CD4-positive, alpha-beta T cell treated with Interleukin-17A for 1 hour (primary cell): ENCODE data around the gene CRYGS.
"Not testable (repeated sequence)": the region's sequence is repeated elsewhere in the genome, so short reads cannot be mapped to it uniquely, and the experiment has no call there.

Experiments
- DNase-seq: peaks from one replicate; pipeline ENCODE4 v3.0.0-alpha.2; 2020

The CRYGS gene

DNA sequence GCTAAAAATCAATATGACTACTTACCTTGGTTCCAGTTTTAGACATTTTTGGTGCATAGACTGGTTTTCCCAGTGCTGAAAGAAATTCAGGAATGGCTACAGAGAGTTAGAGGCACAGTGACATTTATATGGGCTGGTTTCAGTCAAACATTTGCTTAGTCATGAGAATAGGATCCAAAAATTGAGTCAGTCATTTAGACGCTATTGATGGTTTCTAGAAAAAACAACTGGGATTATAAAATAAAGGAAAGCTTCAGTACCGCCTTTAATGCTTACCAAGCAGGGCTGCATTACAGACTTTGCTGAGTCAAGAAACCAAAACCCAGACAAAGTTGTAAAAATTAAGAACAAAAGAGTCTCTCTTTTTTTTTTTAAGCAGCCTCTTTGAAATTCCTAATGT, at the start of gene CRYGS:
Gene CRYGS, minus strand, starts transcription at position 100 of the 400 bp plus-strand sequence. Its CDS starts 54 bp downstream, at position 46.
- DNase-seq: no peak

DNA sequence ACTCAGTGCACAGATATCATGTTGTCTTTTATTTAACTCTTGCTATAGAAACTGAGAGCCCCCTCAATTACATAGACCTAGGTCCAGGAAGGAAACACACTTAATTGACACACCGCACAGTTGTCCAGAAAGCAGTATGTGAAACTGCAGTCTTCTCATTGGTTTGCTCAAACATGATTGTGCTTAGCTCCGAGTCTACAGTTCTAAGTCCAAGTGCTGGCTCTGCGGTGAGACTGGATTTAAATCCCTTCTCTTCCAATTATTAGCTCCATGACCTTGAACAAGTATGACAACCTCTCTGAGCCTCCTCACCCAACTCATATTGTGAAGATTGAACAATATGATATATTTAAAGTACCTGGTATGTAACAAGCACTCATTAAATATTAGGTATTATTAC, 49.7 kb upstream of the CRYGS start:
- DNase-seq: no peak

DNA sequence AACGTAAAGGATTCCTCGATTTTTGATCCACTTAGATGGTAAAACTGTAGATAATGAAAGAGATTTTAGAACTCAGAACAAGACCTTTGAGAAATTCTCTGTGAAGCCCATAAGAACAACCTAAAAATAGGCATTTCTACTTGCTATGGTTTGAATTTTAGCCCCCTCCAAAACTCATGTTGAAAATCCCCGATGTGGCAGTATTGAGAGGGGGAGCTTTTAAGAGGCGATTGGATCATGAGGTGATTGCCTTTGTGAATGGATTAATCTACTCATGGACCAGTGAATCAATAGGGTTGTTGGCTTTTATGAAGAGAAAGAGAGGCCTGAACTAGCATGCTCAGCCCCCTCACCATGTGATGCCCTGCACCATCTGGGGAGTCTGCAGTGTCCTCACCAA, 48.5 kb upstream of the CRYGS start:
- no peak for DNase-seq

DNA sequence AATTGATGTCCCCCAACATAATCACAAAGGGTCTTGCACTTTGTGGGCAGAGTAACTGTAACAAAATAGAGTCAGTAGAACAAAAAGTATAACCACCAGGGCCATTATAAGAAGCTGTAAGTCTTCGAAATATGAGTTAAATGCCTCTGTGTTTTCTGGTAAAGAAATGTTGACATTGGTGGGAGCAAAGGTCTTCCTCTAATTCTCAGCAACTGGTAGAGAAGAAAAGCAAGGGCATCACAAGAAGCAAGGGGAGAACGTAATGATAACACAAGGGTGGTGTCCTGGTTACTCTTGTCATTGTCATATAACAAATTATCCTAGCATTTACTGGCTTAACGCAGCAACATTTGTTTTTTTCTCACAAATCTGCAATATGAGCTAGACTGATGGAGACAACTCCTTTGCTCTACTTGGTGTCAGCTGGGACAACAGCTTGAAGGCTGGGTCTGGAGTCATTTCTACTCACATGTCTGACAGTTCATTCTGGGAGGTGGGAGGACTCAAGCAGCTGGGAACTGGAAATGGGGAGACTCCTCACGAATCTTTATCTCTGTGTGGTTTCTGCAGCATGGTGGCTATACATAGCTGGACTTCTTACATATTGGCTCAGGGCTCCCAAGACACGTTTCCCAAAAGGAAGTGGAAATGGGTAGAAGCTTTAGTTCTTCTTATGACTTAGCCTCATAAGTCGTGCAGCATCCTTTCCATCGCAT, 46.6 kb upstream of the CRYGS start:
- no peak for DNase-seq

DNA sequence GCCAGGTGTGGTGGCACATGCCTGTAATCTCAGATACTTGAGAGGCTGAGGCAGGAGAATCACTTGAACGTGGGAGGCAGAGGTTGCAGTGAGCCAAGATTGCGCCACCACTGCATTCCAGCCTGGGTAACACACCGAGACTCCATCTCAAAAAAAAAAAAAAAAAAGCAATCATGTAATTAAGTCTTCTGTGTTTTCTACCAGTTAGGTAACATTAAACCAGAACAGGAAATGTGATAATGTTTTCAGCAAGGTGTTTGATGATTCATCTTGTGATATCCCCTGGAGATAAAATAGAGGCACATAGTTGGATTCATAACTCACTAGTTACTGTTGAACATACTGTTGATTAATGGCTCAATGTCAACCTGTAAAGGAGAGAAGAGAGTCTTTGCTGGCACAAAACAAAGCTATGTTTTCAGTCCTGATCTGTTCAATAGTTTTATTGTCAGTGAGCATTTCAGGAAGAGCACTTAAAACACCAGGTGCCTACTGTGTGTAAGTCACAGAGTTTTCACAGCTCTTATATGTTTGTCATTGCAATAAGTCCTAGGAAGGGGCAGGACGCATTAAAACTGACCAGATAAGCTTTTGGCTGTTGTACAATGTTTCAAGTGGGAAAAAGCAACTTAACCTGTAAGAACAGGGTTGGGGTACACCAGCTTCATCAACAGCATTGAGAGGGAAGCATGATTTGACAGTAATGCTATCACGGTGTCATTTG, 45.8 kb upstream of the CRYGS start:
- peak; percentile 40 for DNase-seq

DNA sequence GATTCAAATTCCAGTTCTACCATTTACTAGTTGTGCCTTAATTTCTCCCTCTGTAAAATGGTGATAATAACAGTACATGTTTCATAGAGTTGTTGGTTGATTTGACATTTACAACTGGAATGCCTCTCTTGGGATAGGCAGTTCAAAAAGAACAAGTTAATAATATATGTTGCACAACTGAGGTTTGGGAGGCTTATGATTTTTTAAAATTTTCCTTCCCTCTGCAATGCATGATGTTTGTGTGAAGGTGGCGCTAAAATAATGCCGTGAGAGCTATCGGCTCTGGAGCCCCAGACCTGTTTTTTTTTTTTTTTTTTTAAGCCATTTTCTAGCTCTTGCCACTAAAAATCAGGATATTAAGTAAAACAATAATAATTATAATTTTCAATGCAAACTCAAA, 44.9 kb upstream of the CRYGS start:
- DNase-seq: no peak

DNA sequence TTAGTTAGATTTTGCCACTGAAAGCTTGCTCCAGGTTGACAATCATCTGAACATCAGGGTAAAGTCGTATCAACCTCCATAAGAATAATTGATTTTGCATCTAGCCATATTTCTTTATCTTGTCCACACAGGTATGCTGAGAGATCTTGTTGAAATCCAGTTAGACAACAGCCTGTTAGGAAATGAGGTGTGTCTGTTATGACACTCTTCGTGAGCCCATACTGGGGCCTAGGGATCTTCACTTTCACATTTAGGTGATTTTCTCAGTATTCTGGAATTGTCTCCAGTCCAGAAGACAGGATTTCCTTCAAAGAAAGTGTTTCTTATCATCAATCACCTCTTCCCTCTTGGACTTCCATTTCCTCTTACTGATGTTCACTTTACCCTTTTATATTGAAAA, 44.5 kb upstream of the CRYGS start:
- DNase-seq: no peak

DNA sequence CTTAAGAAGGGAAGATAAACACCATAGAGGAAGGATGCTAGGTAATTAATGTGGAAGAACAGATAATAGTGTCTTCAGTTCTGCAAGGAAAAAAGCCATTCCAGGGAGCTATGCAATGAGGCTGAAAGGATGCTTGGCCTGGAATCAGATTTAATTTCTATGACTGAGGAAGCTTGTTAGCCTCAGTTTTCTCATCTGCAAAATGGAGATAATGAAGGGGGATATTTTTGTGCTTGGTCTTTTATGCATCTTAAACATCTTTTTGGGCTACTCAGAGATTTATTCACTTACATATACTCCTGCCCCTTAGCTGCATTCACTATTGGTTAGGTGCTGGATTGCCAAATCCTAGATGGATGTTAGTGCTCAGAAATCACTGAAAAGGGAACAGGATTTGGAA, 43.0 kb upstream of the CRYGS start:
- DNase-seq: no peak

DNA sequence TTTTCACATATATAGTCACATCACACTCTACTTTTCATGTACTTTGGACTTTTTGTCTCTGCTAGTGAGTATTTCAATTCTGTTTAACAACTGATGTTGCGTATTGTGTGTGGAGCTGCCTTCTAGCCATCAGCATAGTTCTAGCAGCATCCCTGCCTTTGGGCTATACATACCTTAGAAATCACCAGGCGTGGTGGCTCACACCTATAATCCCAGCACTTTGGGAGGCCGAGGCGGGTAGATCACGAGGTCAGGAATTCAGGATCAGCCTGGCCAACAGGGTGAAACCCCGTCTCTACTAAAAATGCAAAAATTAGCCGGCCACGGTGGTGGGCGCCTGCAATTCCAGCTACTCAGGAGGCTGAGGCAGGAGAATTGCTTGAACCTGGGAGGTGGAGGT, 42.1 kb upstream of the CRYGS start:
- not testable (repeated sequence) for DNase-seq

DNA sequence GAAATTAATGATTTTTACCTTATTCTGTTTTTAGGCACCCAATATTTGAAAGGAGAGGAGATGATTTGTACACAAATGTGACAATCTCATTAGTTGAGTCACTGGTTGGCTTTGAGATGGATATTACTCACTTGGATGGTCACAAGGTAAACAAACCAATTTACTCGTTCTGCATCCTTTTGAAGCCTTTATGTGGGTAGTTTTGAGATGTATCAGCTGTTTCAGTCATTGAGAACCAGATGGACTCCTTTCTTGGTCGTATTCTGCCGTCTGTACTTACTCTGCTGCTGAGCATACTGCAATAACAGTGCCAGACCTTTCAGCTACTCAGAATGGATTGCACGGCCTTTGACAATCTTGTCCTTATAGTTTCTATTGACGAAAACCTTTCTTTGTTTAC, 39.7 kb upstream of the CRYGS start:
- no peak for DNase-seq

DNA sequence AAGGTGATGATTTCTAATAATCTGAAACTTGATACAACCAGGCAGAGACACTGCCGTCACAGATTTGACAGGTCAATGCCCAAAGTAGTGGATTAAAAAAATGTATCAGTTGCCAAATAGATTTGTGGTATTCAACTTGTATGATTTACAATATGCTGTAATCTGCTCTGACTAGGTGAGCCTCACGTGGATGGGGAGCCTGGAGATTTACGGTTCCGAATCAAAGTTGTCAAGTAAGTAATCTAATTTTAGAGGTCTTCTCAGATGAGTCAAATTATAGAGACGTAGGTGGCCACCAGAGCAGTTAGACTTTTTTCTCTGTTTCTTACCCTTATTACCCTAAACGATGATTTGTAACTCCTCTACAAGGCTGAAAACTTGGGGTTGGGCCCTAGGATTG, 38.4 kb upstream of the CRYGS start:
- DNase-seq: no peak

DNA sequence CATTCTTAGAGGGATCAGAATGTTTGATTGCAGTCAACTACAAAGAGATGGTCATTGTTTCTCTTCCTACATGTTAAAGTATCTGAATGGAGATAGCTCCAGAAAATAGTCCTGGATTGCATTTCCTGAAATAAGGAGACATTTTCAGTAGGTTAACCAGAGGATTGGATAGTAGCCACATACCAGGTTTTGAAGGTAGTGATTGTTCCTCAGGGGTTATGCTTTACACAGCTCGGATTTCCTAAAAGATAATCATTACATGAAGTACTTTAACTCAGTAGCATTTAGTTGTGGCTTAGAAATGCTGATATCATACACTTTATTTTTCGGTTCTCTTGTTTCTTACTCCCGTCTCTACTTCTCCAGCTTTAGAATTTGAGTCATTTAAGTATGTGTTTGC, 36.6 kb upstream of the CRYGS start:
- no peak for DNase-seq

DNA sequence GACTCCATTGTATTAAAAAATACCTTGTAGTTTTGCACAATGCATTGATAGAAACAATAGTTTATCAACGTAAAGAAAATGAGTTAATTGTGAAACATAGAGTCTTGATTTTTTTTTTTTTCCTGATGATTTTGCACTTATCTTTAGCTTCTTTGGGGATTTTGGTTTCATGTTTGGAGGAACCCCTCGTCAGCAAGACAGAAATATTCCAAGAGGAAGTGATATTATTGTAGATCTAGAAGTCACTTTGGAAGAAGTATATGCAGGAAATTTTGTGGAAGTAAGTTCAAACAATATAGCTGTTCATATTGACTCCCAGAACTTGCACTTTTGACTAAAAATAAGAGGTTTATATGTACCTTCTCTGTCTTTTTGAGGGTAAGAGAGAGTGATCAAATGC, 33.3 kb upstream of the CRYGS start:
- no peak for DNase-seq

DNA sequence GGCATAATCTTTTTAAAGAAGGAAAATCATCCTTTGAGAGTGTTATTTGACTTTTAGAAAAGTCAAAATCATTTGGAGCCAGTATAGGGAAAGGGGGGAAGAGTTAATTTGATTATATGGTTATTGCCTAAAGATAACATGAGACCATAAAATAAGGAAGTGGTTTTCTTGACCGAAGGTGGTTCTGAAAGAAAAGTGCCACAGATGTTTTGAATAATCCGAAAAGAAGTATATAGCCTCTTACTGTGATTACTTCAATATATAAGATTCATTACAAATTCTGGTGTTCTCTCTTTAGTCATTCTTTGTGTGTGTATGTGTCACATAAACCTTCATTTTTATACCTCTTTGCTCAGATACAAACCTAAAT, 27.4 kb upstream of the CRYGS start:
- DNase-seq: no peak

DNA sequence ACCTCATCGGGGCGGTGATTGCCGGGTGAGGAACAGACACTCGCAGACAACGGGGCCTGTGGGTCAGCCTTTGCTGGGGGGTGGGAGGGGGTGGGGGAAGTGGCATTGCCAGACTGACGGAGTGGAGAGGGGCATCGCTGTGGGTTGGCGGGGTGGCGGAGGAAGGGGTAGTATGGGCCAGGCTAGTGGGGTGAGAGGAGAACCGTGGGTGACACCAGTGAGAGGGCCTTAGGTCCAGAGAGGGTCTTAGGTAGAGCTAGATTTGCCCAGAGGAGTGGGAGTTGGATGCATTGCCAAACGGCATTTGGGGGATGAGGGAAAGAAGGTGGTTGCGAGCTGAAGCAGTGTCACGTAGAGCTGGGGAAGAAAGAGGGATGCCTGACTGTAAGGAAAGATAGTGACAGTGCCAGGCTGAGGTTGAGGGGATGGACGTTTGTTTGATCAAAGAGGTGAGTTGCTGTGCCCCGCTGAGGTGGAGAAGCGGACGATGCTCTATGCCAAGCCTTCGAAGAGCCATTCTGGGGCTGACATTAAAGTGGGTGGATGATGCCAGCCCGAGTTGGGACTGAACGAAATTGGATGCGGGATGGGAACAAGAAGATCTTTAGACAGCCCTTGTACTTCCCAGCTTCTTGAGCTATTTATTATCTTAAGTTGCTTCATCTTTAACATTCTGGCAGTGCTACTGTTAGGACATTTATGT, 26.9 kb upstream of the CRYGS start:
- DNase-seq: peak; percentile 11

DNA sequence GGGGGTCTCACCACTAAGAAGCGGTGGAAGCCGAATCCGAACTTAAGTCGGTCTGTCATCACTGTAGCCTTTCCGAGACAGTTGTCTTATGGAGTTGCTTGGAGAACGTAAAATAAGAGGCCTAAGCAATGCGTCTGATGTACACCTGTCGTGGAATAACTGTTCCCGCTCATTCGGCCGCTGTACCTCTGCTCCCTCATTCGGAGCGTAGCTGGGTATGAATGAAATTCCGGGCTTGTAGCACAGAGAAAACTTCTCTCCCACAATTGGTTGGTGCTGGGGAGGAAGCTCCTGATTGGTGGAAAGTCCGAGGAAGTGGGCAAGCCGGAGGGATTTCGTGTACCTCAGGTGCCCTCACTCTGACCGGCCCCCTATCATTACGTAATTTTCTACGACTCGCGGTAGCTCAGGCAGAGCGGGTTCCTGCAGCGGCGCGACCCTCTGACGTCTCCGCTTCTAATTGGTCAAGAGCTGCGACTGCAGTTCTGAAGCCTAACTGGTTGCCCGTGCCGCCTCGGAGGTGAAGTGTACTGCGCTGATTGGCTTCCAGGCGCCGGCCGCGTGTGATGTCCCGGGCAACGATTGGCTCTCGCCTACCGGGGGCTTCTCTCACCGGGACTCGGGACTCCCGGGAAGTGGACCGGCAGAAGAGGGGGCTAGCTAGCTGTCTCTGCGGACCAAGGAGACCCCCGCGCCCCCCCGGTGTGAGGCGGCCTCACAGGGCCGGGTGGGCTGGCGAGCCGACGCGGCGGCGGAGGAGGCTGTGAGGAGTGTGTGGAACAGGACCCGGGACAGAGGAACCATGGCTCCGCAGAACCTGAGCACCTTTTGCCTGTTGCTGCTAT, 26.1 kb upstream of the CRYGS start, which contains the start of gene DNAJB11:
Gene DNAJB11, plus strand, starts transcription at position 625 of the 845 bp plus-strand sequence. Its CDS starts 178 bp downstream, at position 803.
- DNase-seq: peak; percentile 99

DNA sequence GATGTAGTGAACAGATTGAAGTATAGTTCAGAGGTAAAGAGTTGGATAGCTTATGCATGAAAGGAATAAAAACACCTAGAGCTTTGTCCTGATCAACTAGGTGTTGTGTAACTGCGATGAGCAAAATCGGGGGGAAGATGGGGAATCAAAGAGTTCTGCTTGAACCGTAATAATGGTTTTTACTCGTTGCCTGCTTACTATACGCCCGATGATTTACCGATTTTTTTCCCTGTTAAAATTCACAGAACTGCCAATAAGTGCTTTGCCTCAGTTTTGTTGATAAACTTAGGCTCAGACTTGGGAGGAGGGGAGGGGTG, 25.6 kb upstream of the CRYGS start:
- no peak for DNase-seq

DNA sequence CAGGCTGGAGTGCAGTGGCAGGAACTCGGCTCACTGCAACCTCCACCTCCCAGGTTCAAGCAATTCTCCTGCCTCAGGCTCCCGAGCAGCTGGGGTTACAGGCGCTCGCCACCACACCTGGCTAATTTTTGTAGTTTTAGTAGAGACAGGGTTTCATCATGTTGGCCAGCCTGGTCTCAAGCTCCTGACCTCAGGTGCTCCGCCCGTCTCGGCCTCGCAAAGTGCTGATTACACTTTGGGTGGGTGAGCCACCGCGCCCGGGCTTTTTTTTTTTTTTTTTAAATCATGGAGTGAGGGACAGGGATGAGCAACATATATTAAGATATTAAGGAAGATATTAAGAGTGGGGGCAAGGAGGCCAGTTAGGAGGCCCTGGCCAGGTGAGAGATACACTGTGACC, 25.2 kb upstream of the CRYGS start:
- DNase-seq: not testable (repeated sequence)

DNA sequence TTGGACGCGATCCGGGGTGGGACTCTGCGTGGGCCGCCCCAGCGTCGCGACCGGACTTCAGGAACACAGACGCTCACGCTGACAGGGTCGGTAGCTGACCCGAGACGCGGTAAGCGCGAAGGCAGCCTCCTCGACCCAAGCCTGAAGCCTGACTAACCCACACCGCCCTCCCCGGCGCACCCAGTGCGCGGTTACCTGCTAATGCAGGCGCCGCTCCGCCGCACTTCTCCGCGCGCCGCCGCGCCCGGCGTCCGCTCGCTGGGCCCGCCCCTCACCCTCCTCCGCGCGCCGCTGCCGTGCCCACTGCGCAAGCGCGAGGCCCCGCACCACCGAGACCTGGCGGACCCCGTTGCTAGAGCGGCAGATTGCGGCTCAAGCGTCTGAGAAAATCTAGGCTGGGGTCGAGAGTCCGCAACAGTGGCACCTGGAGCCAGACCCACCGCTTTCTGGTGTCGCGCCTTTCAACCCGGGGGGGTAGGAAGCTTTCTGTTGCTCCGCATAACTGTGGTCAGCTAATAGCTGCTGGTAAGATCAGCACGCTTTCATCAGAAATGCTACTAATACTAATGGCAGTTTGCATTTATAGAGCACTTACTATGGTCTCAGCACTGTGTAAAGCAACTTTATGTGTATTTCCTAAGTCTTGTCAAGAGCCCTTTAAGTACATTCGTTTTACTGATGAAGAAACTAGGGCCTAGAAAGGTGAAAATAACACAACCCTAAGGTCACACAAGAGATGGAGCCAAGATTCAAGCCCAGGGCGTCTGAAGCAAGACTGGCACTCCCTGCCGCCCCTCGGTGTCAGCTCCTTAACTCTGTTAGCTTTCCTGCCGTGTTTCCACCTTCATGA, 23.1 kb upstream of the CRYGS start, which contains the start of gene TBCCD1:
Gene TBCCD1, minus strand, starts transcription at position 268 of the 850 bp plus-strand sequence. CDS start 3,010 bp downstream, outside the sequence.
- peak; percentile 97 for DNase-seq

DNA sequence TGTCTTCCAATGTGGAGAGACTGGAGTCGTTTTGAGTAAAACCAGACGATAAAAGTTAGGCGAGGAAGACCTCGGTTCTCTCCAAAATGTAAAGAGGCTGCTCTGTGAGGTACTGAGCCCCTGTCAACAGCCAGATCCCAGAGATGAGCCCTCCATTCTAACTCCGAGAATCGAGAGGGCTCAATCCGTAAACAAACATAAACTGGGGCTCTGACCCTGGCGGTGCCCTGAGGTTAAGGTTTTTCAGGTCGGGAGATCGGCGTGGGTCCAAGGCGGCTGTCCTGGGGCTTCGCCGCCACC, 22.5 kb upstream of the CRYGS start:
- DNase-seq: no peak

DNA sequence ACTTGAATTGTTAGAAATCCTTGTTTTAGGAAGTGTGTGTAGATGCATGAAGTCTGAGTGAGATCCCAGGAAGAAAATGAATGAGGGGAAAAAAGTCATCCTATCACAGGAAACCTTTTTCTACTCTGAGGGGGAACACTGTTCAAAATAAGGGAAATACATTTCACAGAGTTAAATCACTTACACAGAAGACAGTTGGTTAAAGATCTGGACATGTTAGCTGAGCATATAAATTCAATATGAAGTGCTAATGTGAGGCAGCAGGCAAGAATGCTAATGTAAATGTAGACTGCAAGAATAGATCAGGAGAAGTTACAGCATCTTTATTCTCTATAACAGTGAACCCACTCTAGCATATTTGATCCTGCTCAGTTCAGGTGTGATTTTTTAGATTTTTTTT, 20.4 kb upstream of the CRYGS start:
- DNase-seq: no peak

DNA sequence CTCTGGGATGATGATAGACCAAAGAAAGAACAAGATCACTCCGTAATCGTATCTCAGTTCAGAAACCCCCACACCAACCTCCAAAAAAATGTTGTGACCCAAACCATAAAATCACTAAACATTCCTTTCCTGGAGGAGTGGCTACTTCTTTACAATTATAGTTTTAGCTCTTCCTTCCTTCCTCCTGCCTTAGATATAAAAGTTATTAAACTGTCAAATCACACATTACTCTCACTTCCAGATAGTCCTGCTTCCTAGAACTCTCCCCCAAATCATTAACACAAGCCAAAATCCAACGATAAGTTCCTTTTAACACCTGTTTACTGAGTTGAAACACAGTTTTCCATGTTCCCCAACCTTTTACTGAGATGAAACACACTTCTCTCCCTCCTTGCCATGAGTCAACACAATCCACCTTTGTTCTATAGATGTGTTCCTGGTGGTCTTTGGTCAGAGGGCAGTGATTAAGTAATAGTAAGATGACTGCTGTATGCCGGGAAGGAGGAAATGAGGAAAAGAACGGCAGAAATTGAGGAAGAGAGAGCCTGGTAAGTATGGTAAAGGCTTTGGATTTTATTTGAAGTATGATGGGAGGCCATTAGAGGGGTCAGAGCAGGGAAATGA, 8.3 kb upstream of the CRYGS start:
- no peak for DNase-seq
